Body of pancreas (tissue), 4 donors: ENCODE results near the gene BANF2. TPM values are rescaled to one million over a fixed set of nuclear protein-coding genes. Genes with fewer than 3 reads are reported as not detected.

Source experiments
- ATAC-seq: fragments of 150-250 bp; one replicate; pipeline ENCODE4 v1.9.1; 2016
- DNase-seq, 4 donors: peaks; one replicate each; pipeline ENCODE4 v3.0.0-alpha.2; 2019
- H3K27ac ChIP-seq, 4 donors: fragments of 200-600 bp; sonication (generic); 1 replicate in 3 of 4; 2 replicates in 1 of 4; pipeline versions ENCODE4 v1.5.1 to v1.6.1; 2016 to 2019; ENCODE audit warnings: mild to moderate bottlenecking in 1 of 4, mixed read lengths in 1 of 4, moderate library complexity in 1 of 4
- H3K27me3 ChIP-seq, 2 donors: fragments of 200-600 bp; sonication (generic); one replicate each; pipeline ENCODE4 v1.6.0; 2016; ENCODE audit warnings: mild to moderate bottlenecking in 1 of 2
- H3K36me3 ChIP-seq, 2 donors: fragments of 200-600 bp; sonication (generic); replicated peaks in 1 of 2; 2 replicates each; pipeline ENCODE4 v1.5.1; 2016; ENCODE audit warnings: low read depth in 2 of 2; ENCODE audit not compliant: insufficient read depth in 1 of 2
- H3K4me1 ChIP-seq: fragments of 200-600 bp; sonication (generic); one replicate; pipeline ENCODE4 v1.6.0; 2016
- H3K4me3 ChIP-seq, 2 donors: fragments of 200-600 bp; sonication (generic); 1 replicate in 1 of 2; 2 replicates in 1 of 2; pipeline ENCODE4 v1.5.1; 2016 to 2019
- H3K9me3 ChIP-seq, 3 donors: fragments of 200-600 bp; sonication (generic); 1 replicate in 2 of 3; 2 replicates in 1 of 3; pipeline ENCODE4 v1.5.1; 2016
- POLR2A ChIP-seq, 3 donors: fragments of 450-650 bp; IDR thresholded peaks; one replicate each; pipeline ENCODE4 v1.6.1; 2016; ENCODE audit warnings: antibody characterized with exemption in 3 of 3, mild to moderate bottlenecking in 2 of 3
- WGBS, 2 donors: methylation state at CpG; one replicate each; pipeline ENCODE4 v1.1.5; 2017; 5-methylcytosine and 5-hydroxymethylcytosine counted together
- intact Hi-C: fragments of 100-400 bp; cut with DNase I; formaldehyde crosslinking; loops from one replicate; pipeline ENCODE4 v1.15.1; 2023
- total RNA-seq, 2 donors: library from RNA; depleted of rRNA; stranded (reverse); fragments of >200 nt; gene quantifications; one replicate each; pipeline ENCODE4 v1.1.0, GENCODE V29; 2016
- TF ChIP-seq, protein P1 (sequence below), 7 experiments: fragments of 450-650 bp in 4 of 7; fragments of 200-600 bp in 3 of 7; sonication (generic) in 3 of 7; IDR thresholded peaks; one replicate each; pipeline ENCODE4 v1.5.1; 2016 to 2019; ENCODE audit warnings: antibody characterized with exemption in 7 of 7

Gene BANF2
- total RNA-seq, 2 donors from 2014 or later: 4.0 TPM; not detected in 1

DNA sequence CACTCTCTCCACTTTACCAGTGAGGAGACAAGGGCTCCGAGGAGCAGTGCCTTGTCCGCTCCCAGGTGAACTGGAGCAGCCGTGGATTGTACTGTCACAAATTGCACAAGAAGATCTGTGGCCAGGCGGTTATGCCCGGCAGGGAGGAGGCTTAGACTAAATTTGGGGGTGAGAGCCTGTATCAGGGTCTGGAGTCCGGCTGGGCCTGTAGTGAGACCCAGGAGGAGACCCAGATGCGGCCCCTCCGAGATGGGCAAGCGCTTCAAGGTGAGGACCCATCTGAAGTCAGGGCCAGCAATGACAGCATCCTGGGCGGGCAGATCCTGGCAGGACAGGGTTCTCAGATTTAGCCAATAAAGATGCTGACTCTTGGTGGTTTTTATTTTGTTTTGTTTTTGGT lies 27.6 kb downstream of the BANF2 start:
- 88 to 100% methylated on average over 3 to 10 of the region's 10 CpGs for whole genome bisulfite sequencing, 2 donors

GRCh38 chr20:17728074-17728473 lies 28.3 kb downstream of the BANF2 start:
- no peak for ATAC-seq
- TF ChIP-seq, protein P1, sequence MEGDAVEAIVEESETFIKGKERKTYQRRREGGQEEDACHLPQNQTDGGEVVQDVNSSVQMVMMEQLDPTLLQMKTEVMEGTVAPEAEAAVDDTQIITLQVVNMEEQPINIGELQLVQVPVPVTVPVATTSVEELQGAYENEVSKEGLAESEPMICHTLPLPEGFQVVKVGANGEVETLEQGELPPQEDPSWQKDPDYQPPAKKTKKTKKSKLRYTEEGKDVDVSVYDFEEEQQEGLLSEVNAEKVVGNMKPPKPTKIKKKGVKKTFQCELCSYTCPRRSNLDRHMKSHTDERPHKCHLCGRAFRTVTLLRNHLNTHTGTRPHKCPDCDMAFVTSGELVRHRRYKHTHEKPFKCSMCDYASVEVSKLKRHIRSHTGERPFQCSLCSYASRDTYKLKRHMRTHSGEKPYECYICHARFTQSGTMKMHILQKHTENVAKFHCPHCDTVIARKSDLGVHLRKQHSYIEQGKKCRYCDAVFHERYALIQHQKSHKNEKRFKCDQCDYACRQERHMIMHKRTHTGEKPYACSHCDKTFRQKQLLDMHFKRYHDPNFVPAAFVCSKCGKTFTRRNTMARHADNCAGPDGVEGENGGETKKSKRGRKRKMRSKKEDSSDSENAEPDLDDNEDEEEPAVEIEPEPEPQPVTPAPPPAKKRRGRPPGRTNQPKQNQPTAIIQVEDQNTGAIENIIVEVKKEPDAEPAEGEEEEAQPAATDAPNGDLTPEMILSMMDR (IDR thresholded peaks at IDR 0.05): no peak
- TF ChIP-seq POLR2A (IDR thresholded peaks at IDR 0.05): no peak
- H3K36me3 ChIP-seq: no peaks in the 10 kb centered on the region

More for the DNA sequence above, 27.6 kb downstream of the BANF2 start:
- Histone ChIP-seq H3K9me3 (no peaks in the 10 kb centered on the region), H3K36me3 (no peaks in the 10 kb centered on the region), H3K27me3 (no peaks in the 10 kb centered on the region), H3K27ac (no peak overlapping the region), H3K4me3 (no peak overlapping the region), H3K4me1 (peaks cover 33% of the 10 kb centered on the region)
- intact Hi-C loops: no loop called here
- ATAC-seq (no peak), DNase-seq (no peak)
- TF ChIP-seq POLR2A (IDR thresholded peaks at IDR 0.05): no peak
- TF ChIP-seq, protein P1 (IDR thresholded peaks at IDR 0.05): no peak

DNA sequence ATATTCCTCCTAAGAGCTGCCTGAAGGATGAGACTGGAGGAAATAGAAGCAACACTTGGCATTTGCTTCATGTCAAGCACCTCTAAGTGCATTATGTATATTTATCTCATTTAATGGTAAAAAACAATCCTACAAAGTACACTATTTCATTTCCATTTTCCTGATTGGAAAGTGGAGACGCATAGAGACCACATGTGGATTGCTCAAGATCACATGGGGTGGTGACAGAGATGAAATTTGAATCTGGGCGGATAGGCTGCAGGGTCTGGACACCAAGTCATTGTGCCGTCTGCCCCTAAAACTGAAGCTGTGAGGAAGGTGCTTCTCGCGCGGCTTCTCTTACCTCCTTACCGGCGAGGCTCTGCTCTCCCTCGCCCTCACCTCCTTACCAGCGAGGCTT lies 30.3 kb downstream of the BANF2 start:
- intact Hi-C loops: no loop called here
- H3K4me3 ChIP-seq: no peak overlapping the region
- no peak overlapping the region for H3K27ac ChIP-seq
- 92 to 97% methylated on average over 10 of the region's 10 CpGs for WGBS, 2 donors
- ATAC-seq (no peak), DNase-seq (no peak)
- no peak for TF ChIP-seq POLR2A (IDR thresholded peaks at IDR 0.05)
- TF ChIP-seq, protein P1 (IDR thresholded peaks at IDR 0.05): no peak
- no peaks in the 10 kb centered on the region for H3K9me3 ChIP-seq
- no peaks in the 10 kb centered on the region for H3K27me3 ChIP-seq
- peaks cover 44% of the 10 kb centered on the region for H3K4me1 ChIP-seq
- H3K36me3 ChIP-seq: no peaks in the 10 kb centered on the region

More at GRCh38 chr20:17728074-17728473, 28.3 kb downstream of the BANF2 start:
- WGBS, 2 donors: 89 to 91% methylated on average over 12 of the region's 12 CpGs
- DNase-seq: no peak
- peaks cover 33% of the 10 kb centered on the region for H3K4me1 ChIP-seq
- no peak overlapping the region for H3K4me3 ChIP-seq
- no peak overlapping the region for H3K27ac ChIP-seq
- no peaks in the 10 kb centered on the region for H3K9me3 ChIP-seq
- H3K27me3 ChIP-seq: no peaks in the 10 kb centered on the region
- intact Hi-C loops: no loop called here

GRCh38 chr20:17731233-17731632 lies 31.5 kb downstream of the BANF2 start:
- no peaks in the 10 kb centered on the region for H3K27me3 ChIP-seq
- TF ChIP-seq, protein P1 (IDR thresholded peaks at IDR 0.05): no peak
- no peak for TF ChIP-seq POLR2A (IDR thresholded peaks at IDR 0.05)
- peak overlapping the region in 2 of 4 donors; percentile 61 to 72 for H3K27ac ChIP-seq
- H3K9me3 ChIP-seq: no peaks in the 10 kb centered on the region
- no peak for DNase-seq
- intact Hi-C loops: no loop called here
- no peak for ATAC-seq
- H3K4me3 ChIP-seq: no peak overlapping the region
- 72 to 78% methylated on average over 5 of the region's 5 CpGs for WGBS, 2 donors
- no peaks in the 10 kb centered on the region for H3K36me3 ChIP-seq
- peaks cover 46% of the 10 kb centered on the region for H3K4me1 ChIP-seq

- ATAC-seq: peak; percentile 43
- TF ChIP-seq, protein P1 (IDR thresholded peaks at IDR 0.05): no peak
- no peak for TF ChIP-seq POLR2A (IDR thresholded peaks at IDR 0.05)
- H3K27me3 ChIP-seq: no peaks in the 10 kb centered on the region
- H3K27ac ChIP-seq: peak overlapping the region; percentile 21 to 83 (median 74)
- 46 to 47% methylated on average over 6 of the region's 6 CpGs for WGBS, 2 donors
- H3K9me3 ChIP-seq: no peaks in the 10 kb centered on the region
- H3K4me1 ChIP-seq: peaks cover 46% of the 10 kb centered on the region
- intact Hi-C loops: no loop called here
- peak; percentile 38 to 69 (median 50) for DNase-seq
- H3K36me3 ChIP-seq: no peaks in the 10 kb centered on the region
- no peak overlapping the region for H3K4me3 ChIP-seq
Observed at GRCh38 chr20:17732907-17733521, 33.2 kb downstream of the BANF2 start.
